K562 (cell line): Measurements from ENCODE around the gene CCT4. TPM values are rescaled to one million over a fixed set of nuclear protein-coding genes. Genes with fewer than 3 reads are reported as not detected.

Experiments used
- BMI1 ChIP-seq: fragments of 150-350 bp; IDR thresholded peaks from 2 replicates; pipeline ENCODE4 v1.6.1; 2014; ENCODE audit warnings: low read length
- GABPB2 ChIP-seq: fragments of 250-450 bp; sonication (Bioruptor Pico); conservative IDR thresholded peaks from 2 replicates; pipeline ENCODE4 v1.5.1; 2021; ENCODE audit warnings: mild to moderate bottlenecking
- HDAC3 ChIP-seq: fragments of 450-650 bp; IDR thresholded peaks from 2 replicates; pipeline ENCODE4 v1.6.1; 2018; ENCODE audit warnings: borderline replicate concordance, mild to moderate bottlenecking, moderate library complexity; ENCODE audit not compliant: partially characterized antibody
- MAFK ChIP-seq: IDR thresholded peaks from 2 replicates; pipeline ENCODE4 v1.6.1; 2011; ENCODE audit warnings: low read length, improper control_type of control experiment
- PHF8 ChIP-seq: fragments of 200-600 bp; sonication (generic); IDR thresholded peaks from 2 replicates; pipeline ENCODE4 v1.6.1; 2012; ENCODE audit warnings: mixed run types, mild to moderate bottlenecking, inconsistent platforms, low read length, moderate library complexity, borderline replicate concordance
- PYGO2 ChIP-seq: fragments of 450-650 bp; IDR thresholded peaks from 2 replicates; pipeline ENCODE4 v1.6.1; 2016; ENCODE audit warnings: mild to moderate bottlenecking, missing genetic modification characterization, moderate library complexity, missing compliant biosample characterization
- RFX1 ChIP-seq: fragments of 450-650 bp; IDR thresholded peaks from 2 replicates; pipeline ENCODE4 v1.6.1; 2016; ENCODE audit warnings: mild to moderate bottlenecking, moderate library complexity
- RHOXF2B ChIP-seq: fragments of 250-450 bp; sonication (Bioruptor Pico); conservative IDR thresholded peaks from 2 replicates; pipeline ENCODE4 v1.5.1; 2021
- SIN3A ChIP-seq, 2 experiments: fragments of 150-350 bp in 1 of 2; IDR thresholded peaks; 2 replicates each; pipeline ENCODE4 v1.6.1; 2011 to 2016; ENCODE audit warnings: borderline replicate concordance in 2 of 2, low read depth in 2 of 2, low read length in 2 of 2, mild to moderate bottlenecking in 2 of 2, moderate library complexity in 2 of 2; ENCODE audit not compliant: control insufficient read depth in 1 of 2
- SIN3B ChIP-seq: fragments of 450-650 bp; IDR thresholded peaks from 2 replicates; pipeline ENCODE4 v1.6.1; 2017; ENCODE audit warnings: low read depth, mild to moderate bottlenecking, moderate library complexity
- TAF7 ChIP-seq: fragments of 450-650 bp; IDR thresholded peaks from 2 replicates; pipeline ENCODE4 v1.6.1; 2016; ENCODE audit warnings: missing genetic modification characterization, missing compliant biosample characterization
- WHSC1 ChIP-seq: IDR thresholded peaks from one replicate; pipeline ENCODE4 v1.6.1; 2012; ENCODE audit warnings: low read length, control low read depth, inconsistent platforms
- ZNF584 ChIP-seq: fragments of 200-800 bp; sonication (Bioruptor generic); IDR thresholded peaks from 2 replicates; pipeline ENCODE4 v1.6.1; 2016; ENCODE audit warnings: low read depth, mild to moderate bottlenecking, missing genetic modification characterization, missing compliant biosample characterization
- polyA plus RNA-seq, 8 experiments: library from polyadenylated mRNA; depleted of rRNA in 4 of 8; stranded (reverse) in 5 of 8; unstranded in 3 of 8; fragments of >200 nt; fragmentation: Nextera tagmentation in 2 of 8; fragmentation: Illumina TruSeq in 1 of 8; extraction: Ambion mirVana in 2 of 8; extraction: Trizol in 1 of 8; gene quantifications; 2 replicates each; pipeline versions ENCODE4 v1.2.1 to v1.2.3, GENCODE V29; 2011 to 2014; ENCODE audit warnings: inconsistent platforms in 1 of 8, missing spikeins in 1 of 8
- total RNA-seq, 7 experiments: library from RNA; depleted of rRNA in 6 of 7; stranded (reverse); fragments of >200 nt in 6 of 7; fragmentation: Illumina TruSeq in 2 of 7; extraction: Trizol in 2 of 7; gene quantifications; 2 replicates each; pipeline versions ENCODE4 v1.2.1 to v1.2.3, GENCODE V29; 2011 to 2021; ENCODE audit warnings: low replicate concordance in 1 of 7
- TF ChIP-seq, protein P1 (sequence below): fragments of 250-450 bp; sonication (Bioruptor Pico); IDR thresholded peaks from 2 replicates; pipeline ENCODE4 v1.8.0; 2021; ENCODE audit warnings: borderline replicate concordance, mild to moderate bottlenecking, moderate library complexity; ENCODE audit not compliant: poor library complexity, severe bottlenecking
- TF ChIP-seq, protein P2 (sequence below): sonication (generic); formaldehyde crosslinking; IDR thresholded peaks from 2 replicates; pipeline ENCODE4 v1.8.0; 2022; ENCODE audit warnings: missing genetic modification reagents, mild to moderate bottlenecking, moderate library complexity, borderline replicate concordance
- TF ChIP-seq, protein P3 (sequence below): sonication (generic); formaldehyde crosslinking; IDR thresholded peaks from 2 replicates; pipeline ENCODE4 v1.4.0; 2020; ENCODE audit warnings: mild to moderate bottlenecking, missing genetic modification reagents
- TF ChIP-seq, protein P4 (sequence below): fragments of 150-350 bp; IDR thresholded peaks from 2 replicates; pipeline ENCODE4 v1.6.1; 2014; ENCODE audit warnings: low read depth, mild to moderate bottlenecking, low read length, borderline replicate concordance
- TF ChIP-seq, protein P5 (sequence below): fragments of 450-650 bp; IDR thresholded peaks from 2 replicates; pipeline ENCODE4 v1.6.1; 2016; ENCODE audit warnings: mild to moderate bottlenecking

Gene CCT4
- total and polyA plus RNA-seq, 9 of the 15 experiments (the other 6 are each of a cell fraction or from before 2014, with no cell fraction given): 101 to 368 (median 303) TPM

DNA sequence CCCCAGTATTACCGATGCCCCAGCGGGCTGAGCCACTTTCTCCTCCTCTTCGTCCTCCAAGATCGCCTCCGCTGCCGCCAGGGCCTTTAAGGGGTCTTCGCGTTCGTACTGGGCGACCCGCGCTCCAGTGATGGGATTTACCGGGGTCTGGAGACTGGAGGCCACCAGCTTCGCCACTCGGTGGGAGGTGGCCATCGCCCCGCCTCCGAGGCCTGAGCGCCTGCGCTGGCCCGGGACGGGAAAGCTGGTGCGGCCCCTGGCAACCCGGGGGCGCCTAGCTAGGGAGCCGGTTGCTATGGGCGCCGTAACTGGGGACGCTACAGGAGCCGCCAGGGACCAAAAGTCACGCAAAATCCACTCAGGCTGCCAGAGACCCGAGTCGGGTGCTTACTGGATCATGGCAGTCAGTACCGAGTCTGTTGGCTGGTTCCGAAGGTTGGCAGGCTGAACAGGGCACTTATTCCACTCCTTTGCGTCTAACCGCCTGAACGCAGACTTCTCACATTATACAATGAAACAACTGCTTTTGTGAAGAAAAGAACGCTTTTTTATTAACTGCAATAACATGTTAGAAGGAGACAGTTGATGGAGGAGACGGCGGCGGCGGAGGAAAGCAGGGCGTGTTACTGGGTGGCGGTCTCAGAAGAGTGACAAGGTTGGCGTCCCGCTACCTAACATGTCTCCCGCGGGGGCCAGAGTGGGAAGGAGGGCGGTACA, 34.5 kb downstream of the CCT4 start, which contains the start of gene FAM161A (continued):
- TF ChIP-seq PHF8: peak; percentile 34; the same call in 1 of the 2 replicates
- TF ChIP-seq, protein P1, sequence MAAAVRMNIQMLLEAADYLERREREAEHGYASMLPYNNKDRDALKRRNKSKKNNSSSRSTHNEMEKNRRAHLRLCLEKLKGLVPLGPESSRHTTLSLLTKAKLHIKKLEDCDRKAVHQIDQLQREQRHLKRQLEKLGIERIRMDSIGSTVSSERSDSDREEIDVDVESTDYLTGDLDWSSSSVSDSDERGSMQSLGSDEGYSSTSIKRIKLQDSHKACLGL: no peak
- no peak for TF ChIP-seq PYGO2
- TF ChIP-seq, protein P2, sequence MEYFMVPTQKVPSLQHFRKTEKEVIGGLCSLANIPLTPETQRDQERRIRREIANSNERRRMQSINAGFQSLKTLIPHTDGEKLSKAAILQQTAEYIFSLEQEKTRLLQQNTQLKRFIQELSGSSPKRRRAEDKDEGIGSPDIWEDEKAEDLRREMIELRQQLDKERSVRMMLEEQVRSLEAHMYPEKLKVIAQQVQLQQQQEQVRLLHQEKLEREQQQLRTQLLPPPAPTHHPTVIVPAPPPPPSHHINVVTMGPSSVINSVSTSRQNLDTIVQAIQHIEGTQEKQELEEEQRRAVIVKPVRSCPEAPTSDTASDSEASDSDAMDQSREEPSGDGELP (CRISPR knock-in tag): peak; percentile 60; the same call in 1 of the 2 replicates
- peak; percentile 55; the same call in 1 of the 2 replicates for TF ChIP-seq BMI1
- TF ChIP-seq WHSC1: no peak
- TF ChIP-seq, protein P3, sequence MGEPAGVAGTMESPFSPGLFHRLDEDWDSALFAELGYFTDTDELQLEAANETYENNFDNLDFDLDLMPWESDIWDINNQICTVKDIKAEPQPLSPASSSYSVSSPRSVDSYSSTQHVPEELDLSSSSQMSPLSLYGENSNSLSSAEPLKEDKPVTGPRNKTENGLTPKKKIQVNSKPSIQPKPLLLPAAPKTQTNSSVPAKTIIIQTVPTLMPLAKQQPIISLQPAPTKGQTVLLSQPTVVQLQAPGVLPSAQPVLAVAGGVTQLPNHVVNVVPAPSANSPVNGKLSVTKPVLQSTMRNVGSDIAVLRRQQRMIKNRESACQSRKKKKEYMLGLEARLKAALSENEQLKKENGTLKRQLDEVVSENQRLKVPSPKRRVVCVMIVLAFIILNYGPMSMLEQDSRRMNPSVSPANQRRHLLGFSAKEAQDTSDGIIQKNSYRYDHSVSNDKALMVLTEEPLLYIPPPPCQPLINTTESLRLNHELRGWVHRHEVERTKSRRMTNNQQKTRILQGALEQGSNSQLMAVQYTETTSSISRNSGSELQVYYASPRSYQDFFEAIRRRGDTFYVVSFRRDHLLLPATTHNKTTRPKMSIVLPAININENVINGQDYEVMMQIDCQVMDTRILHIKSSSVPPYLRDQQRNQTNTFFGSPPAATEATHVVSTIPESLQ: no peak
- TF ChIP-seq GABPB2: no peak
- no peak for TF ChIP-seq MAFK
- TF ChIP-seq, protein P4, sequence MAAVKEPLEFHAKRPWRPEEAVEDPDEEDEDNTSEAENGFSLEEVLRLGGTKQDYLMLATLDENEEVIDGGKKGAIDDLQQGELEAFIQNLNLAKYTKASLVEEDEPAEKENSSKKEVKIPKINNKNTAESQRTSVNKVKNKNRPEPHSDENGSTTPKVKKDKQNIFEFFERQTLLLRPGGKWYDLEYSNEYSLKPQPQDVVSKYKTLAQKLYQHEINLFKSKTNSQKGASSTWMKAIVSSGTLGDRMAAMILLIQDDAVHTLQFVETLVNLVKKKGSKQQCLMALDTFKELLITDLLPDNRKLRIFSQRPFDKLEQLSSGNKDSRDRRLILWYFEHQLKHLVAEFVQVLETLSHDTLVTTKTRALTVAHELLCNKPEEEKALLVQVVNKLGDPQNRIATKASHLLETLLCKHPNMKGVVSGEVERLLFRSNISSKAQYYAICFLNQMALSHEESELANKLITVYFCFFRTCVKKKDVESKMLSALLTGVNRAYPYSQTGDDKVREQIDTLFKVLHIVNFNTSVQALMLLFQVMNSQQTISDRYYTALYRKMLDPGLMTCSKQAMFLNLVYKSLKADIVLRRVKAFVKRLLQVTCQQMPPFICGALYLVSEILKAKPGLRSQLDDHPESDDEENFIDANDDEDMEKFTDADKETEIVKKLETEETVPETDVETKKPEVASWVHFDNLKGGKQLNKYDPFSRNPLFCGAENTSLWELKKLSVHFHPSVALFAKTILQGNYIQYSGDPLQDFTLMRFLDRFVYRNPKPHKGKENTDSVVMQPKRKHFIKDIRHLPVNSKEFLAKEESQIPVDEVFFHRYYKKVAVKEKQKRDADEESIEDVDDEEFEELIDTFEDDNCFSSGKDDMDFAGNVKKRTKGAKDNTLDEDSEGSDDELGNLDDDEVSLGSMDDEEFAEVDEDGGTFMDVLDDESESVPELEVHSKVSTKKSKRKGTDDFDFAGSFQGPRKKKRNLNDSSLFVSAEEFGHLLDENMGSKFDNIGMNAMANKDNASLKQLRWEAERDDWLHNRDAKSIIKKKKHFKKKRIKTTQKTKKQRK: no peak
- TF ChIP-seq TAF7 (tag): no peak
- no peak for TF ChIP-seq ZNF584
- peak; percentile 22 for TF ChIP-seq HDAC3
- peak; percentile 94 for TF ChIP-seq RFX1
- TF ChIP-seq SIN3A (IDR thresholded peaks at IDR 0.05; ENCODE audit: borderline replicate concordance in 2 of 2, control insufficient read depth in 1 of 2, low read depth in 2 of 2, low read length in 2 of 2): peak; percentile 87 to 95; a peak in 3 of 4 replicates
- no peak for TF ChIP-seq SIN3B
- no peak for TF ChIP-seq RHOXF2B (CRISPR knock-in tag)
- TF ChIP-seq, protein P5, sequence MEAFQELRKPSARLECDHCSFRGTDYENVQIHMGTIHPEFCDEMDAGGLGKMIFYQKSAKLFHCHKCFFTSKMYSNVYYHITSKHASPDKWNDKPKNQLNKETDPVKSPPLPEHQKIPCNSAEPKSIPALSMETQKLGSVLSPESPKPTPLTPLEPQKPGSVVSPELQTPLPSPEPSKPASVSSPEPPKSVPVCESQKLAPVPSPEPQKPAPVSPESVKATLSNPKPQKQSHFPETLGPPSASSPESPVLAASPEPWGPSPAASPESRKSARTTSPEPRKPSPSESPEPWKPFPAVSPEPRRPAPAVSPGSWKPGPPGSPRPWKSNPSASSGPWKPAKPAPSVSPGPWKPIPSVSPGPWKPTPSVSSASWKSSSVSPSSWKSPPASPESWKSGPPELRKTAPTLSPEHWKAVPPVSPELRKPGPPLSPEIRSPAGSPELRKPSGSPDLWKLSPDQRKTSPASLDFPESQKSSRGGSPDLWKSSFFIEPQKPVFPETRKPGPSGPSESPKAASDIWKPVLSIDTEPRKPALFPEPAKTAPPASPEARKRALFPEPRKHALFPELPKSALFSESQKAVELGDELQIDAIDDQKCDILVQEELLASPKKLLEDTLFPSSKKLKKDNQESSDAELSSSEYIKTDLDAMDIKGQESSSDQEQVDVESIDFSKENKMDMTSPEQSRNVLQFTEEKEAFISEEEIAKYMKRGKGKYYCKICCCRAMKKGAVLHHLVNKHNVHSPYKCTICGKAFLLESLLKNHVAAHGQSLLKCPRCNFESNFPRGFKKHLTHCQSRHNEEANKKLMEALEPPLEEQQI: no peak
